ENCODE measurements around the gene PRKN.

PRKN gene

DNA sequence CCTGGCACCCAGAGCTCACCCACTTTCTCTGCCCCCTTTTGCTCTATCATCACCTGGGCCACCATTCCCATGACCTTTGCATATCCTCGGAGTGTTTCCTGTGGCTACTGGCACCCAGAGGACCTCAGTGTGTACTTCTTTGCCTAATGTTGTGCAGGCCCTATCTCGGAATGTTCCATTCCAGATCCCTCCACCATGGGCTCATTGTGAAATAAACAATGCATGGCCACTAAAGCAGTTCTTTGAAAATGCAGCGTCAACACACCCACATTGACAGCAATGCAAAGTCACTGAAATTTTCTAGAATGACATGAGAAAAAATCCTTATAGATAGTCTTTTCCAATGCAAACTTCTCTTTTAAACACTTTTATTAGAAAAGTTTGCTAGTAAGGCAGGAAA lies 1380.8 kb downstream of the PRKN start:
- H3K36me3 ChIP-seq (ENCODE audit: control insufficient read depth in 1 of 2, insufficient read depth in 2 of 2, low read depth in 1 of 2, low read length in 2 of 2): no peaks in the 10 kb centered on the region
- no peak for DNase-seq
- no peak overlapping the region for H3K4me2 ChIP-seq (ENCODE audit: low read length, poor library complexity, severe bottlenecking)
- H3K18ac ChIP-seq (ENCODE audit: low read depth in 1 of 2, low read length in 2 of 2): no peak overlapping the region
- no peak overlapping the region for H4K91ac ChIP-seq (ENCODE audit: low read length)
- no peaks in the 10 kb centered on the region for H3K27me3 ChIP-seq (ENCODE audit: control insufficient read depth in 1 of 2, insufficient read depth in 1 of 2, low read length in 2 of 2)
- no peak overlapping the region for H2BK120ac ChIP-seq (ENCODE audit: low read depth, low read length)
- H3K4ac ChIP-seq (ENCODE audit: low read depth in 1 of 2, low read length in 2 of 2): no peak overlapping the region
- H2BK15ac ChIP-seq (ENCODE audit: low read depth, poor library complexity, severe bottlenecking): no peak overlapping the region
- no peaks in the 10 kb centered on the region for H3K9me3 ChIP-seq (ENCODE audit: control insufficient read depth, low read length)
- WGBS: 80% methylated on average over 2 of the region's 3 CpGs
- H3K23ac ChIP-seq (ENCODE audit: low read length in 2 of 2): no peak overlapping the region
- no peak overlapping the region for H2AFZ ChIP-seq (ENCODE audit: low read depth, low read length)
- H2AK5ac ChIP-seq (ENCODE audit: low read length, severe bottlenecking): no peak overlapping the region
- no peak overlapping the region for H2BK5ac ChIP-seq (ENCODE audit: low read depth, low read length, poor library complexity, severe bottlenecking)
- H4K8ac ChIP-seq (ENCODE audit: low read length): no peak overlapping the region
- no peak overlapping the region for H3K14ac ChIP-seq (ENCODE audit: low read length in 2 of 2)
- no peaks in the 10 kb centered on the region for H3K79me1 ChIP-seq (replicated peaks; ENCODE audit: low read length, poor library complexity, severe bottlenecking)
- H2BK12ac ChIP-seq (ENCODE audit: low read length in 2 of 2): no peak overlapping the region
- H3K4me1 ChIP-seq (ENCODE audit: control insufficient read depth, insufficient read depth, low read depth, low read length): no peaks in the 10 kb centered on the region
- no peak overlapping the region for H3K4me3 ChIP-seq (ENCODE audit: insufficient read depth in 1 of 2, low read depth in 1 of 2, low read length in 2 of 2)
- H3K9ac ChIP-seq (ENCODE audit: low read length): no peak overlapping the region
- no peak overlapping the region for H3K27ac ChIP-seq (ENCODE audit: low read length, poor library complexity, severe bottlenecking)

GRCh38 chr6:161344626-161345025 lies 1382.9 kb downstream of the PRKN start:
- Histone ChIP-seq H3K18ac (ENCODE audit: low read depth in 1 of 2, low read length in 2 of 2) (no peak overlapping the region), H3K27me3 (ENCODE audit: control insufficient read depth in 1 of 2, insufficient read depth in 1 of 2, low read length in 2 of 2) (no peaks in the 10 kb centered on the region), H3K14ac (ENCODE audit: low read length in 2 of 2) (no peak overlapping the region), H3K36me3 (ENCODE audit: control insufficient read depth in 1 of 2, insufficient read depth in 2 of 2, low read depth in 1 of 2, low read length in 2 of 2) (no peaks in the 10 kb centered on the region), H3K4ac (ENCODE audit: low read depth in 1 of 2, low read length in 2 of 2) (no peak overlapping the region), H3K23ac (ENCODE audit: low read length in 2 of 2) (no peak overlapping the region), H3K27ac (ENCODE audit: low read length, poor library complexity, severe bottlenecking) (no peak overlapping the region), H4K8ac (ENCODE audit: low read length) (no peak overlapping the region), H2BK120ac (ENCODE audit: low read depth, low read length) (no peak overlapping the region), H3K9ac (ENCODE audit: low read length) (no peak overlapping the region), H3K9me3 (ENCODE audit: control insufficient read depth, low read length) (no peaks in the 10 kb centered on the region), H3K79me1 (replicated peaks; ENCODE audit: low read length, poor library complexity, severe bottlenecking) (no peaks in the 10 kb centered on the region), H2BK12ac (ENCODE audit: low read length in 2 of 2) (no peak overlapping the region), H2AK5ac (ENCODE audit: low read length, severe bottlenecking) (no peak overlapping the region), H2AFZ (ENCODE audit: low read depth, low read length) (no peak overlapping the region), H4K91ac (ENCODE audit: low read length) (no peak overlapping the region), H3K4me1 (ENCODE audit: control insufficient read depth, insufficient read depth, low read depth, low read length) (no peaks in the 10 kb centered on the region), H3K4me3 (ENCODE audit: insufficient read depth in 1 of 2, low read depth in 1 of 2, low read length in 2 of 2) (no peak overlapping the region), H2BK5ac (ENCODE audit: low read depth, low read length, poor library complexity, severe bottlenecking) (no peak overlapping the region), H2BK15ac (ENCODE audit: low read depth, poor library complexity, severe bottlenecking) (no peak overlapping the region), H3K4me2 (ENCODE audit: low read length, poor library complexity, severe bottlenecking) (no peak overlapping the region)
- no peak for DNase-seq
- WGBS: 60% methylated on average over 3 of the region's 3 CpGs

- Histone ChIP-seq H3K18ac (ENCODE audit: low read depth in 1 of 2, low read length in 2 of 2) (no peak overlapping the region), H4K8ac (ENCODE audit: low read length) (no peak overlapping the region), H3K4ac (ENCODE audit: low read depth in 1 of 2, low read length in 2 of 2) (no peak overlapping the region), H3K23ac (ENCODE audit: low read length in 2 of 2) (no peak overlapping the region), H3K4me3 (ENCODE audit: insufficient read depth in 1 of 2, low read depth in 1 of 2, low read length in 2 of 2) (no peak overlapping the region), H3K9me3 (ENCODE audit: control insufficient read depth, low read length) (no peaks in the 10 kb centered on the region), H3K9ac (ENCODE audit: low read length) (no peak overlapping the region), H2AFZ (ENCODE audit: low read depth, low read length) (no peak overlapping the region), H3K79me1 (replicated peaks; ENCODE audit: low read length, poor library complexity, severe bottlenecking) (no peaks in the 10 kb centered on the region), H3K27me3 (ENCODE audit: control insufficient read depth in 1 of 2, insufficient read depth in 1 of 2, low read length in 2 of 2) (no peaks in the 10 kb centered on the region), H4K91ac (ENCODE audit: low read length) (no peak overlapping the region), H2BK12ac (ENCODE audit: low read length in 2 of 2) (no peak overlapping the region), H3K36me3 (ENCODE audit: control insufficient read depth in 1 of 2, insufficient read depth in 2 of 2, low read depth in 1 of 2, low read length in 2 of 2) (no peaks in the 10 kb centered on the region), H3K27ac (ENCODE audit: low read length, poor library complexity, severe bottlenecking) (no peak overlapping the region), H2BK15ac (ENCODE audit: low read depth, poor library complexity, severe bottlenecking) (no peak overlapping the region), H2AK5ac (ENCODE audit: low read length, severe bottlenecking) (no peak overlapping the region), H3K14ac (ENCODE audit: low read length in 2 of 2) (no peak overlapping the region), H2BK5ac (ENCODE audit: low read depth, low read length, poor library complexity, severe bottlenecking) (no peak overlapping the region), H3K4me2 (ENCODE audit: low read length, poor library complexity, severe bottlenecking) (no peak overlapping the region), H2BK120ac (ENCODE audit: low read depth, low read length) (no peak overlapping the region), H3K4me1 (ENCODE audit: control insufficient read depth, insufficient read depth, low read depth, low read length) (no peaks in the 10 kb centered on the region)
- WGBS: 94% methylated on average over 3 of the region's 3 CpGs
- DNase-seq: no peak
These were observed 1385.5 kb downstream of the PRKN start for GRCh38 chr6:161342039-161342438.

- WGBS: 85% methylated on average over 4 of the region's 4 CpGs
- H3K4ac ChIP-seq (ENCODE audit: low read depth in 1 of 2, low read length in 2 of 2): no peak overlapping the region
- H3K18ac ChIP-seq (ENCODE audit: low read depth in 1 of 2, low read length in 2 of 2): no peak overlapping the region
- no peak overlapping the region for H2BK5ac ChIP-seq (ENCODE audit: low read depth, low read length, poor library complexity, severe bottlenecking)
- no peak overlapping the region for H3K14ac ChIP-seq (ENCODE audit: low read length in 2 of 2)
- no peak overlapping the region for H2AFZ ChIP-seq (ENCODE audit: low read depth, low read length)
- no peaks in the 10 kb centered on the region for H3K4me1 ChIP-seq (ENCODE audit: control insufficient read depth, insufficient read depth, low read depth, low read length)
- no peak overlapping the region for H4K8ac ChIP-seq (ENCODE audit: low read length)
- no peak overlapping the region for H3K4me2 ChIP-seq (ENCODE audit: low read length, poor library complexity, severe bottlenecking)
- no peak overlapping the region for H3K9ac ChIP-seq (ENCODE audit: low read length)
- no peaks in the 10 kb centered on the region for H3K79me1 ChIP-seq (replicated peaks; ENCODE audit: low read length, poor library complexity, severe bottlenecking)
- no peak overlapping the region for H3K23ac ChIP-seq (ENCODE audit: low read length in 2 of 2)
- H3K36me3 ChIP-seq (ENCODE audit: control insufficient read depth in 1 of 2, insufficient read depth in 2 of 2, low read depth in 1 of 2, low read length in 2 of 2): no peaks in the 10 kb centered on the region
- no peaks in the 10 kb centered on the region for H3K9me3 ChIP-seq (ENCODE audit: control insufficient read depth, low read length)
- H2BK15ac ChIP-seq (ENCODE audit: low read depth, poor library complexity, severe bottlenecking): no peak overlapping the region
- no peak overlapping the region for H2AK5ac ChIP-seq (ENCODE audit: low read length, severe bottlenecking)
- no peaks in the 10 kb centered on the region for H3K27me3 ChIP-seq (ENCODE audit: control insufficient read depth in 1 of 2, insufficient read depth in 1 of 2, low read length in 2 of 2)
- no peak overlapping the region for H3K4me3 ChIP-seq (ENCODE audit: insufficient read depth in 1 of 2, low read depth in 1 of 2, low read length in 2 of 2)
- no peak overlapping the region for H3K27ac ChIP-seq (ENCODE audit: low read length, poor library complexity, severe bottlenecking)
- DNase-seq: no peak
- H4K91ac ChIP-seq (ENCODE audit: low read length): no peak overlapping the region
- H2BK12ac ChIP-seq (ENCODE audit: low read length in 2 of 2): no peak overlapping the region
- H2BK120ac ChIP-seq (ENCODE audit: low read depth, low read length): no peak overlapping the region
These were observed 1385.9 kb downstream of the PRKN start for GRCh38 chr6:161341638-161342037.
